Trophoblast cell (in vitro differentiated cells and primary cell): ENCODE measurements around the gene KCNH4.
A peak's percentile ranks its signal among the peaks of the same experiment; 100 is the strongest.

Source experiments
- DNase-seq, 2 donors: peaks; one replicate each; pipeline ENCODE4 v3.0.0-alpha.2; 2016
- H2AFZ ChIP-seq: 2 replicates; pipeline ENCODE4 v1.6.1; 2013; ENCODE audit warnings: low read length, moderate library complexity, mild to moderate bottlenecking; ENCODE audit not compliant: insufficient read depth, poor library complexity
- H2AK5ac ChIP-seq: 2 replicates; pipeline ENCODE4 v1.6.1; 2013; ENCODE audit warnings: mild to moderate bottlenecking, low read length
- H2BK120ac ChIP-seq: 2 replicates; pipeline ENCODE4 v1.6.1; 2013; ENCODE audit warnings: low read length, mild to moderate bottlenecking, moderate library complexity; ENCODE audit not compliant: insufficient read depth, poor library complexity
- H2BK12ac ChIP-seq: 2 replicates; pipeline ENCODE4 v1.6.1; 2013; ENCODE audit warnings: mild to moderate bottlenecking, low read length, moderate library complexity
- H2BK5ac ChIP-seq: 2 replicates; pipeline ENCODE4 v1.6.1; 2013; ENCODE audit warnings: low read length, low read depth, moderate library complexity, mild to moderate bottlenecking; ENCODE audit not compliant: poor library complexity
- H3K14ac ChIP-seq: 2 replicates; pipeline ENCODE4 v1.6.1; 2013; ENCODE audit warnings: mild to moderate bottlenecking, low read length
- H3K18ac ChIP-seq: 2 replicates; pipeline ENCODE4 v1.6.1; 2013; ENCODE audit warnings: mild to moderate bottlenecking, low read length
- H3K23ac ChIP-seq: 2 replicates; pipeline ENCODE4 v1.6.1; 2013; ENCODE audit warnings: low read length
- H3K27ac ChIP-seq: 2 replicates; pipeline ENCODE4 v1.5.1; 2013; ENCODE audit warnings: low read depth, mild to moderate bottlenecking, inconsistent platforms, low read length, moderate library complexity
- H3K27me3 ChIP-seq: 2 replicates; pipeline ENCODE4 v1.6.1; 2013; ENCODE audit warnings: inconsistent platforms, mild to moderate bottlenecking, low read length, moderate library complexity; ENCODE audit not compliant: insufficient read depth
- H3K36me3 ChIP-seq, 2 experiments: 1 replicate in 1 of 2; 2 replicates in 1 of 2; pipeline ENCODE4 v1.6.1; 2013; ENCODE audit warnings: low read length in 2 of 2, mild to moderate bottlenecking in 2 of 2, moderate library complexity in 1 of 2; ENCODE audit not compliant: insufficient read depth in 2 of 2, control insufficient read depth in 1 of 2
- H3K4ac ChIP-seq: 2 replicates; pipeline ENCODE4 v1.6.1; 2013; ENCODE audit warnings: low read depth, mild to moderate bottlenecking, low read length, moderate library complexity
- H3K4me1 ChIP-seq, 2 experiments: 1 replicate in 1 of 2; 2 replicates in 1 of 2; pipeline ENCODE4 v1.6.1; 2013; ENCODE audit warnings: low read length in 2 of 2, mild to moderate bottlenecking in 2 of 2, moderate library complexity in 1 of 2; ENCODE audit not compliant: insufficient read depth in 2 of 2, control insufficient read depth in 1 of 2
- H3K4me2 ChIP-seq: 2 replicates; pipeline ENCODE4 v1.6.1; 2013; ENCODE audit warnings: inconsistent platforms, mild to moderate bottlenecking, low read length, moderate library complexity
- H3K4me3 ChIP-seq: 2 replicates; pipeline ENCODE4 v1.5.1; 2013; ENCODE audit warnings: mild to moderate bottlenecking, low read depth, low read length, inconsistent platforms
- H3K79me1 ChIP-seq: one replicate; pipeline ENCODE4 v1.6.1; 2013; ENCODE audit warnings: low read length
- H3K79me2 ChIP-seq: 2 replicates; pipeline ENCODE4 v1.6.1; 2013; ENCODE audit warnings: low read length, mild to moderate bottlenecking; ENCODE audit not compliant: control insufficient read depth, insufficient read depth, poor library complexity
- H3K9ac ChIP-seq: 2 replicates; pipeline ENCODE4 v1.6.1; 2013; ENCODE audit warnings: mild to moderate bottlenecking, low read length
- H3K9me3 ChIP-seq: 2 replicates; pipeline ENCODE4 v1.6.1; 2013; ENCODE audit warnings: low read depth, mild to moderate bottlenecking, control low read depth, inconsistent platforms, low read length; ENCODE audit not compliant: insufficient read depth
- H4K12ac ChIP-seq: 2 replicates; pipeline ENCODE4 v1.6.1; 2013; ENCODE audit warnings: low read depth, mild to moderate bottlenecking, low read length, moderate library complexity
- H4K8ac ChIP-seq: 2 replicates; pipeline ENCODE4 v1.6.1; 2013; ENCODE audit warnings: low read depth, mild to moderate bottlenecking, low read length, moderate library complexity
- H4K91ac ChIP-seq: one replicate; pipeline ENCODE4 v1.6.1; 2013; ENCODE audit warnings: low read depth, mild to moderate bottlenecking, low read length, moderate library complexity
- WGBS: extraction: QIAGEN DNeasy Blood & Tissue Kit; methylation state at CpG from one replicate; pipeline ENCODE4 v1.1.7; 2013; ENCODE audit warnings: missing lambda C conversion rate; ENCODE audit not compliant: insufficient read length, insufficient coverage; ENCODE audit errors: extremely low coverage; 5-methylcytosine and 5-hydroxymethylcytosine counted together

KCNH4 gene

GRCh38 chr17:42159796-42160530 is 21.0 kb downstream of the KCNH4 start:
- Histone ChIP-seq H3K79me1 (peaks cover 3% of the 10 kb centered on the region), H2AK5ac (no peak overlapping the region), H3K23ac (no peak overlapping the region), H3K79me2 (no peaks in the 10 kb centered on the region), H2BK5ac (no peak overlapping the region), H3K4me3 (no peak overlapping the region), H3K36me3 (no peaks in the 10 kb centered on the region), H3K9me3 (peaks cover 2% of the 10 kb centered on the region), H3K27me3 (no peaks in the 10 kb centered on the region), H3K4me2 (no peak overlapping the region), H4K12ac (no peak overlapping the region), H3K27ac (no peak overlapping the region), H3K18ac (no peak overlapping the region), H3K9ac (no peak overlapping the region), H2BK120ac (no peak overlapping the region), H4K91ac (no peak overlapping the region), H2AFZ (no peak overlapping the region), H3K14ac (no peak overlapping the region), H4K8ac (no peak overlapping the region), H3K4me1 (peaks cover 7 to 8% of the 10 kb centered on the region in 2 experiments), H3K4ac (no peak overlapping the region), H2BK12ac (no peak overlapping the region)
- WGBS, result no CpG with 5 or more reads among the region's 14 CpGs
- DNase-seq, result no peak

- H4K12ac ChIP-seq, result peak overlapping the region; percentile 67
- H2AK5ac ChIP-seq, result no peak overlapping the region
- H3K36me3 ChIP-seq, result peaks cover 4 to 7% of the 10 kb centered on the region in 2 experiments
- H3K9me3 ChIP-seq, result no peaks in the 10 kb centered on the region
- H3K79me2 ChIP-seq, result peaks cover 13% of the 10 kb centered on the region
- peak overlapping the region; percentile 55 for H3K4me3 ChIP-seq
- no peak overlapping the region for H3K27ac ChIP-seq
- peak overlapping the region; percentile 56 for H4K8ac ChIP-seq
- H2AFZ ChIP-seq, result peak overlapping the region; percentile 37
- H2BK12ac ChIP-seq, result no peak overlapping the region
- WGBS, result no CpG with 5 or more reads among the region's 17 CpGs
- H3K27me3 ChIP-seq, result no peaks in the 10 kb centered on the region
- H3K18ac ChIP-seq, result peak overlapping the region; percentile 25
- DNase-seq, result peak in 1 of 2 donors; percentile 40
- H3K79me1 ChIP-seq, result peaks cover 8% of the 10 kb centered on the region
- H4K91ac ChIP-seq, result peak overlapping the region; percentile 28
- H2BK120ac ChIP-seq, result peak overlapping the region; percentile 4
- H3K4me2 ChIP-seq, result peak overlapping the region; percentile 62
- no peak overlapping the region for H3K4ac ChIP-seq
- H3K4me1 ChIP-seq, result peaks cover 8 to 18% of the 10 kb centered on the region in 2 experiments
- peak overlapping the region; percentile 53 for H3K14ac ChIP-seq
- H2BK5ac ChIP-seq, result no peak overlapping the region
- H3K23ac ChIP-seq, result no peak overlapping the region
- no peak overlapping the region for H3K9ac ChIP-seq
These were observed 25.3 kb downstream of the KCNH4 start for GRCh38 chr17:42155614-42156045.

GRCh38 chr17:42153919-42154742 is 26.8 kb downstream of the KCNH4 start:
- H3K9me3 ChIP-seq, result no peaks in the 10 kb centered on the region

GRCh38 chr17:42146911-42147607 is 33.9 kb downstream of the KCNH4 start:
- DNase-seq, result no peak
- H3K79me1 ChIP-seq, result no peaks in the 10 kb centered on the region
- H3K9ac ChIP-seq, result no peak overlapping the region
- peaks cover 9% of the 10 kb centered on the region in 2 experiments for H3K4me1 ChIP-seq
- H4K8ac ChIP-seq, result no peak overlapping the region
- H3K36me3 ChIP-seq, result peaks cover 15 to 19% of the 10 kb centered on the region in 2 experiments
- no peak overlapping the region for H4K91ac ChIP-seq
- H2BK5ac ChIP-seq, result no peak overlapping the region
- no peaks in the 10 kb centered on the region for H3K27me3 ChIP-seq
- no peak overlapping the region for H3K4me2 ChIP-seq
- H3K27ac ChIP-seq, result no peak overlapping the region
- no peak overlapping the region for H3K4ac ChIP-seq
- WGBS, result no CpG with 5 or more reads among the region's 13 CpGs
- no peak overlapping the region for H2BK120ac ChIP-seq
- H2BK12ac ChIP-seq, result no peak overlapping the region
- no peaks in the 10 kb centered on the region for H3K79me2 ChIP-seq
- no peak overlapping the region for H2AFZ ChIP-seq
- no peaks in the 10 kb centered on the region for H3K9me3 ChIP-seq
- H3K23ac ChIP-seq, result peak overlapping the region; percentile 53
- no peak overlapping the region for H4K12ac ChIP-seq
- no peak overlapping the region for H2AK5ac ChIP-seq
- no peak overlapping the region for H3K14ac ChIP-seq
- H3K18ac ChIP-seq, result no peak overlapping the region
- no peak overlapping the region for H3K4me3 ChIP-seq

More at GRCh38 chr17:42153919-42154742, 26.8 kb downstream of the KCNH4 start:
- H3K4me1 ChIP-seq, result peaks cover 8 to 18% of the 10 kb centered on the region in 2 experiments
- peak in 1 of 2 donors; percentile 29 for DNase-seq
- H3K79me1 ChIP-seq, result peaks cover 8% of the 10 kb centered on the region
- peak overlapping the region; percentile 49 for H2BK5ac ChIP-seq
- peak overlapping the region; percentile 94 for H3K4me3 ChIP-seq
- peak overlapping the region; percentile 64 for H3K4ac ChIP-seq
- H2BK12ac ChIP-seq, result no peak overlapping the region
- H4K12ac ChIP-seq, result peak overlapping the region; percentile 37
- H3K14ac ChIP-seq, result peak overlapping the region; percentile 74
- peak overlapping the region; percentile 90 for H4K8ac ChIP-seq
- peak overlapping the region; percentile 81 for H3K4me2 ChIP-seq
- no peak overlapping the region for H3K23ac ChIP-seq
- H2AK5ac ChIP-seq, result peak overlapping the region; percentile 61
- H3K27me3 ChIP-seq, result no peaks in the 10 kb centered on the region
- WGBS, result no CpG with 5 or more reads among the region's 15 CpGs
- H3K9ac ChIP-seq, result peak overlapping the region; percentile 95
- H2AFZ ChIP-seq, result peak overlapping the region; percentile 32
- peak overlapping the region; percentile 9 for H2BK120ac ChIP-seq
- peak overlapping the region; percentile 62 for H3K27ac ChIP-seq
- peak overlapping the region; percentile 50 for H3K18ac ChIP-seq
- peaks cover 13% of the 10 kb centered on the region for H3K79me2 ChIP-seq
- peak overlapping the region; percentile 68 for H4K91ac ChIP-seq
- H3K36me3 ChIP-seq, result peaks cover 4 to 13% of the 10 kb centered on the region in 2 experiments
